HG02938 (cell line): Measurements from ENCODE around the gene SLC13A1.

ENCODE experiments used
- ATAC-seq: cut with Tn5 transposase; IDR thresholded peaks from one replicate; pipeline ENCODE4 v1.9.1; 2021; ENCODE audit warnings: mild to moderate bottlenecking, moderate library complexity; ENCODE audit not compliant: unreplicated experiment

Gene SLC13A1

DNA sequence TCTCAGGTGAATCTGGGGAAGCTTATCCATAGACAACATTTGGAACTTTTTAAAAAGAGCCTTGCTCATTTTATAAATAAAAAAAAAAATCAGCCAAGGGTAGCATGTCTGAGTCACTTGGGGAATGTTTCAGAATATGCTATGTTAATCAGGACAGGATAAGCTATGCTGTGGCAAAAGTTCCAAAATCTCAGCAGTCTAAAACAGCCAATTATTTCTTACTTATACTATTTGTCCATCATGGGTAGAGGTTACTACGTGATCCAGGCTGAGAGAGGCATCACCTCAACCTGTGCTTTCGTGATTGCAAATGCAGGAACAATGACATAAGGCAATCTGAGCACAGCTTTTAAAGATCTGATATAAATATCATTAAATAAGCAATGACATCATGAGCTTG is 6.5 kb downstream of the SLC13A1 start:
- ATAC-seq: no peak

DNA sequence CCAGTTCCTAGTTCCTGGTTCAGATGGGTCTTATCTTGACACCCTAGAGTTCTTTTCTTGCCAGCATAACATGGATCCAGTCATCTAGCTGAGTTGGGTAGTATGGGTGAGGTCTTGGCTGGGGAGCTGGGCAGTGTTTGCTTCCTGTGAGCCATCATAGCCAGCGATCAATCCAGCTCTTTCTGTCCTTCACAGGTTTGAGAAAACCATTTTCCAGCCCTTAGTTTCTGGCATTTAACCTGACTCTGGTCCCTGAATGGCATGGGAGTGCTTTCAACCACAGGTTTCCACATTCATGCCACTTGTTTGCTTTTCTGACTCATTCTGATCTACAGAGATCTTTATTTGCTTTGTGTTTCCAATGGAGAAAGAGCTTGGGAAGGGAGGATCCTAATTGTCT is 8.6 kb downstream of the SLC13A1 start:
- no peak for ATAC-seq

GRCh38 chr7:123190109-123190831 is 9.5 kb downstream of the SLC13A1 start:
- ATAC-seq: peak; percentile 94

DNA sequence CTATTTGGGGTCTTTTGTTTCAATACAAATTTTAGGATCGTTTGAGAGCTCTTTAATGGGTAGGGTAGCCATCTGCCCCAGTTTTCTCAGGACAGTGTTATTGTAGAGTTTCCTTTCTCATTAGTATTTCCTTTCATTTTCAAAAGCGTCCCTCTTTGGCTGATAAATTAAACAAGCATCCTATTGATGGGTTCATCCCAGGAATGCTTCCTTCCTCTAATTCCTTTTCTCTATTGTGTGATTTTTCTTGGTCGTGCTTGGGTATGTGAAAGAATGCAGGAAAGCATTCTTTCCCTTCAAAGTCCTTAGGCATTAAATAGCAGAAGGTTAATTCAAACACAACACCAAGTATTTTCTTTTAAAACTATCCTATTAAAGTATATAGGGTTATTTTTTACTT is 14.0 kb downstream of the SLC13A1 start:
- ATAC-seq: no peak

- no peak for ATAC-seq
Observed at GRCh38 chr7:123184271-123184670, 15.5 kb downstream of the SLC13A1 start.

- ATAC-seq: no peak
Observed at GRCh38 chr7:123183431-123183830, 16.3 kb downstream of the SLC13A1 start.

DNA sequence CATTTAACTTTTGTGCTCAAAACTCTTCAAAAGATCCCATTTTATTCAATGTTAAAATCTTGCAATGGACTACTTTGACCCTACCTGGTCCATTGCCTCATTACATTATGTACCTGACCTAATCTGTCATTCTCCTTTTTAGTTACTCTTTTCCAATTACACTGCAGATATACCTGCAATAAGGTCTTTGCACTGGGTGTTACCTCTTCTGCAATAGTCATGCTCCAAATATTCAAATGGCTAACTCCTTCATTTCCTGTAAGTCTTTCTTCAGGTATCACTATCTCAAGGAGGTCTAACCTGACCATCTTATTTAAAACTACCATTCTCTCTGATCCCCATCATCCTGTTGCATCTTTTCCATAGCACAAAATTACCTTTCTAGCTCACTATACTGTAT is 22.3 kb downstream of the SLC13A1 start:
- no peak for ATAC-seq

- no peak for ATAC-seq
Observed at GRCh38 chr7:123170333-123171246, 29.2 kb downstream of the SLC13A1 start.

GRCh38 chr7:123169065-123169464 is 30.7 kb downstream of the SLC13A1 start:
- no peak for ATAC-seq

DNA sequence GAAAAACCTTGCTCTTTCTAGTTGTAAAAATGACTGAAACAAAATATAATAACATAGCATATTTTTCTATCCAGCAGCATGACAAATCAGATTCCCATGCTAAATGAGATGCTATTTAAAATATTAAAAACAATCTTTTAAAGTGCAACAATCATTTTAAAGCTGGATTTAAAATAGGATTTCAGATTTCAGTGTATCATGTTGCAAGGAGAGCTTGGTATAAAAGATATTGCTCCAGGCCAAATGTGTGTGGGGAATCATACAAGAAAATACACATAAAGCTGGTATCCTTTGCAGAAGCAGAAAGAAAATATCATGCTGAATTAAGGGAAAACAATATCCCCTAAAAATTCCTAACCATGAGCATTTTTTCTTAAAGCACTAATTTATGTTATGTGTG is 42.2 kb downstream of the SLC13A1 start:
- no peak for ATAC-seq

GRCh38 chr7:123155571-123155970 is 44.2 kb downstream of the SLC13A1 start:
- no peak for ATAC-seq

DNA sequence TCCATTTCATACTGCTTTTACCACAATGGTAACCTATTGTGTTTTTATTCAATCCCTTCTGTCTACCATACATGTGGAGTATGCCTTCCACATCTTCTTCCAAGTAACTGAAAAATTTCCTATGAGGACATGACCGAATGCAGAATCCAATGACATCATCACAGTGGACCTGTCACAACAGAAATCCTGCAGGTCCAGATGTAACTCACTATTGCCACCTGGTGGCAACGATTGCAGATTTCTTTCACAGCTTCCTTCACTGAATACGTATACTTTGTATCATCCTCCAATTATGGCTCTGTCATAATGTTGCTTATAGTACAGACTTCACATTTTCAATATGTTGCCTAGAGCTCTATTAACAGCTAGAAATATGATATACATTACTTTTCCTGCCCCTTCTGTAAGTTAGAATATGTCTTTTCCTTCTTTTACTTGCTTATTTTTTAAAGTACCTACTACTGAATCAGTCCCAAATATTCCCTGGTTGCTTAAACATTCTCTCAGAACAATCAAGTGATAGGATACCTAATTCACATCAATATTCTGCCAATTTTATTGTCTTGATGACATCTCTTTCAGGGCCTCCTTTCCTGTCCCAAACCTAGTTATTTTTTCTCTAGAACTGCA is 45.4 kb downstream of the SLC13A1 start:
- ATAC-seq: peak; percentile 98

- ATAC-seq: no peak
Observed at GRCh38 chr7:123151443-123151842, 48.3 kb downstream of the SLC13A1 start.

DNA sequence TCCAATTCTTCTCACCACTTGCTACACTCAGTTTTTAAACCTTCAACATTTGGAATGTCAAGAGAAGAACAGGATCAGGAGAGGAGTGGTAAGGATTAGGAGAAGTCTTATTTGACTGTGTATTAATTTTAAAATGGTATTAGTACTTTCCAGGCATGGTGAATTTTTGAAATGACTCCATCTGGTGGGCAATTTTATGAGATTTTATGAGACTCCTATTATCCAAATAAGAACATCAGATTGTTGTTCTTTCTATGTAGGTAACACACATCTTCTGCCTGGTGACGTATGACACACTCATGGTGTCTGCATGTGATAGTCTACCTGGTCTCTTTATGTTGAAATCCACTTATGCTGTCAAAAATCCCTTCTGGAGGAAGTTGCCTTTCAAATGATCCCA is 51.0 kb downstream of the SLC13A1 start:
- ATAC-seq: no peak

- ATAC-seq: no peak
Observed at GRCh38 chr7:123143252-123144006, 56.3 kb downstream of the SLC13A1 start.

DNA sequence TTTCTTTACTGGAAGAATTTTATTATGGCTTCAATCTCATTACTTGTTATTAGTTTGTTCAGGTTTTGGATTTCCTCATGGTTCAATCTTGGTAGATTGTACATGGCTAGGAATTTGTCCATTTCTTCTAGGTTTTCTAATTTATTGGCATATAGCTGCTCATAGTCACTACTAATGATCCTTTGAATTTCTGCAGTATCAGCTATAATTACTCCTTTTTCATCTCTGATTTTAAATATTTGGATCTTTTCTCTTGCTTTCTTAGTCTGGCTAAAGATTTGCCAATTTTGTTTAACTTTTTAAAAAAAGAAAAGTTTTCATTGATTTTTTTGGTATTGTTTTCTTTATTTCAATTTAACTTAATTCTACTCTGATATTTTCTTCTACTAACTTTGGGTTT is 59.2 kb downstream of the SLC13A1 start:
- ATAC-seq: no peak

GRCh38 chr7:123135960-123136359 is 63.8 kb downstream of the SLC13A1 start:
- ATAC-seq: no peak

DNA sequence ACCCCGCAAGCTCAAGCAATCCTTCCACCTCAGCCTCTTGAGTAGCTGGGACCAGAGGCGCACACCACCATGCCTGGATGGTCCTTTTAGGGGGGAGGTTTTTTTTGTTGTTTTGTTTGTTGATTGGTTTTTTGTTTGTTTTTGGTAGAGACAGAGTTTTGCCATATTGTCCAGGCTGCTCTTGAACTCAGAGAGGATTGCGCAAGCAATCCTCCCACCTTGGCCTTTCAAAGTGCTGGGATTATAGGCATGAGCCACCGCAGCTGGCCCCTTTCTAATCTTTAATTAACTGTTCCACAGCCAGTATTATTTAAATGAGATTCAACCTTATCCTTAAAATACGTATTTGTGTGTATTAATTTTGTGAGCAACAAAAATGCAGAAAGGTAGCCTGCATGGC is 65.8 kb downstream of the SLC13A1 start:
- no peak for ATAC-seq

DNA sequence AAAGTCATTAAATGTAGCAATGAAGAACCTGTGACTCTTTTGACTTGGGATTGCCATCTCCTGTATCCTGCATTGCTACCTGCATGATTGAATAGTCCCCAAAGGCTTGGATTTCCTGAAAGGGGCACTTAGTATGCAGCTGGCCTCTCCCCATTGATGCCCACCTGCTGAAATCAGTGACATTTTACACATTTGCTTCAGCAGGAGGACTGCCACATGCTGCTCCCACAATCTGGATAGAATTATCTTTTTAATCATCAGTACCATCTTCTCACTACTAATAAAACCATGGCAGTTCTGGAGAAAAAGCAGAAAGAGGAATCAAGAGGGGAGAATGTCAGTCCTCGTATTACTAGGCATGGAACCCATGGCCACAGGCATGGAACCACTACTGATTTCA is 67.8 kb downstream of the SLC13A1 start:
- ATAC-seq: no peak

- no peak for ATAC-seq
Observed at GRCh38 chr7:123131556-123131955, 68.2 kb downstream of the SLC13A1 start.

- no peak for ATAC-seq
Observed at GRCh38 chr7:123131140-123131539, 68.6 kb downstream of the SLC13A1 start.
